Heart right ventricle (tissue), 16 donors: ENCODE data around the gene ADCY2. TPM values are rescaled to one million over a fixed set of nuclear protein-coding genes. Genes with fewer than 3 reads are reported as not detected.

Experiments
- ATAC-seq, 8 donors: fragments of 200-7000 bp; cut with Tn5 transposase; one replicate each; pipeline ENCODE4 v1.9.1; 2020; ENCODE audit warnings: mild to moderate bottlenecking in 8 of 8, moderate library complexity in 8 of 8, moderate number of reproducible peaks in 1 of 8
- DNase-seq, 2 donors: peaks; one replicate each; pipeline ENCODE4 v3.0.0-alpha.2; 2020
- H3K27ac ChIP-seq, 10 donors: fragments of 200-600 bp; sonication (generic) in 2 of 10; one replicate each; pipeline versions ENCODE4 v1.5.0 to v1.8.0; 2020 to 2022; ENCODE audit warnings: mild to moderate bottlenecking in 3 of 10
- H3K27me3 ChIP-seq, 7 donors: fragments of 200-600 bp; one replicate each; pipeline ENCODE4 v1.8.0; 2021 to 2022; ENCODE audit warnings: mild to moderate bottlenecking in 2 of 7
- H3K36me3 ChIP-seq, 9 donors: fragments of 200-600 bp; sonication (generic) in 1 of 9; one replicate each; pipeline versions ENCODE4 v1.5.0 to v1.8.0; 2020 to 2022; ENCODE audit warnings: mild to moderate bottlenecking in 2 of 9
- H3K4me1 ChIP-seq, 9 donors: fragments of 200-600 bp; sonication (generic) in 1 of 9; one replicate each; pipeline versions ENCODE4 v1.5.0 to v1.8.0; 2020 to 2022; ENCODE audit warnings: mild to moderate bottlenecking in 4 of 9
- H3K4me3 ChIP-seq, 10 donors: fragments of 200-600 bp; sonication (generic) in 2 of 10; one replicate each; pipeline versions ENCODE4 v1.5.0 to v1.8.0; 2020 to 2022; ENCODE audit warnings: mild to moderate bottlenecking in 7 of 10, moderate library complexity in 2 of 10
- H3K9me3 ChIP-seq, 11 donors: fragments of 200-600 bp in 10 of 11; sonication (generic) in 2 of 11; one replicate each; pipeline versions ENCODE4 v1.5.0 to v1.8.0; 2013 to 2022; ENCODE audit warnings: mild to moderate bottlenecking in 2 of 11, control low read depth in 1 of 11, moderate library complexity in 1 of 11
- CTCF ChIP-seq, 9 donors: fragments of 200-600 bp; sonication (generic) in 2 of 9; IDR thresholded peaks; one replicate each; pipeline versions ENCODE4 v1.5.0 to v1.8.0; 2021 to 2022; ENCODE audit warnings: antibody characterized with exemption in 9 of 9, mild to moderate bottlenecking in 5 of 9, moderate library complexity in 1 of 9
- WGBS, 2 donors: extraction: QIAGEN DNeasy Blood & Tissue Kit; methylation state at CpG; one replicate each; pipeline ENCODE4 v1.1.7; 2013; ENCODE audit warnings: inconsistent platforms in 1 of 2; 5-methylcytosine and 5-hydroxymethylcytosine counted together
- intact Hi-C, 10 donors: fragments of 100-400 bp; cut with DNase I; formaldehyde crosslinking; loops; one replicate each; pipeline versions ENCODE4 v1.11.1 to v1.14.2; 2022
- polyA plus RNA-seq, 2 donors: library from polyadenylated mRNA; stranded (reverse); fragments of 200-250 nt; gene quantifications; one replicate each; pipeline ENCODE4 v1.2.3, GENCODE V29; 2013
- total RNA-seq, 10 donors: library from RNA; stranded (reverse); fragmentation: NEBNext Ultra II Directional in 3 of 10; extraction: Animal tissue kit (Norgen Biotek cat#: 25700) in 3 of 10; gene quantifications; one replicate each; pipeline versions ENCODE4 v1.2.1 to v1.2.4, GENCODE V29; 2021 to 2023
- donor health status: Arrhythmogenic right ventricular cardiomyopathy.
- donor health status: ischemic (EF 13 %, LVEDD 7.1; RV severe dilation, severe dysfunction).
- donor health status: healthy with polysubstance abuse.
- donor health status: DM: no; HTN: yes; CAD: no.
- donor health status: DM: no; HTN: no; CAD: no.
- donor health status: ischemic (EF 25% LVEDD 6.9; RV normal size, moderate dysfunction).
- donor health status: ischemic (EF 25% LVEDD 5.7; RV mildly dilated, moderate dysfunction).
- donor health status: healthy.
- donor health status: DM: yes; HTN: yes; CAD: no.
- donor health status: Ischemic cardiomyopathy.
- donor health status: ischemic (EF 35%, LVEDD 5.7; RV mildly dilated, moderate dysfunction).
- donor health status: nonischemic (EF 11% LVEDD 7.7; RV severe dilation, severe dysfunction).
- donor health status: DM: yes; HTN: yes; CAD: no.
- donor health status: PGD.
- donor health status: ischemic (EF 29% LVEDD 5.4; RV normal size, mild dysfunction).
- donor health status: nonischemic (EF 23%, LVEDD 6.1; RV moderate dilation, normal function).

Gene ADCY2
- total and polyA plus RNA-seq, 12 donors, result 0.04 to 0.90 (median 0.17) TPM

GRCh38 chr5:7415123-7415522 is 19.2 kb downstream of the ADCY2 start:
- no peak for TF ChIP-seq CTCF (IDR thresholded peaks at IDR 0.05)
- Histone ChIP-seq H3K4me3 (no peak overlapping the region), H3K9me3 (no peaks in the 10 kb centered on the region), H3K27me3 (peaks cover 0 to 11% (median 8%) of the 10 kb centered on the region in 7 donors), H3K4me1 (no peaks in the 10 kb centered on the region), H3K27ac (no peak overlapping the region), H3K36me3 (no peaks in the 10 kb centered on the region)
- WGBS, 2 donors, result 67 to 68% methylated on average over 7 of the region's 7 CpGs
- intact Hi-C loops, result no loop called here
- DNase-seq (no peak), ATAC-seq (no peak)

DNA sequence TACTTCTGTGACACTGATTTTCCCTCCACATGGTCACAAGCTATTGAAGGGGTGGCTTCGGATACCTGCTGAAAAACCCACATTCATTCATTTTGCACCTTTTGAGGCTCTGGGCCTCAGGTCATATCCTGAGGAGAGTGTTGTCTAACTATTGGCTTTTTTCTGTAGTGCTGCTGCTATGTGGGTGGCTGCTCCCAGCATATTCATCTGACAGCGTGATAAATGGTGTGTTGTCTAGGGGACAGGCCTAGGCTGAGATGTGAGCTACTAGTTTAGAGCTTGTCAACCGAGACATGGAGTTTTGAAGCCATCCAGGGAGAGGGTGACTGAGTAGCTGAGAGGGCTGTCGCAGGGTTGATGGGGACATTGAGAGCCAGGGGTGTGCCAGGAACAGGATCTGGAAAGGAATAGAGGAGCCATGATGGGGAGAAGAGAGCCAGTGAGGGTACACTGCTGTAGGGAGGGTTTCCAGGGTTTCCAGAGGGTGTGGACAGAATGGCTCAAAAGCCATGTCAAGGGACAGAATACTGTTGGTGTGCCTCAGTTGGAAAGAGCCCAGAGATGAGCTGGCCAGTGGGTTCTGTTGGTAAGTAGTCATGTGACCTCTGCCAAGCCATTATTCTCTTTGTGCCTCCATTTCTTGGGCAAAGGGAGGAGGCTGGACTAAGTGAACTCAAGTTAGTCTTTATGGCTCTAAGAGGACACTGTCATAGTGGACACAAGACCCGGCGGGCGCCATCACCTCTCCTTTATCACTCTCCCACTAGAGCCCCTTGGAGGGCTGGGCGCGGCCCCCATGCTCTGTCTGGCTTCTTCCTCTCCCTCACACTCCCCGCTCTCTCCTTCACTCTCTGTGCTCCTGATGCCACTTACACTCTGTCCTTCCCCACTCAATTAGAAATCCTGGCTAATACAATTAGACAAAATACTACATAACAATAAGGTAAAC is 19.9 kb downstream of the ADCY2 start:
- H3K9me3 ChIP-seq, result no peaks in the 10 kb centered on the region
- H3K36me3 ChIP-seq, result no peaks in the 10 kb centered on the region
- intact Hi-C loops, result no loop called here
- DNase-seq, result no peak
- H3K4me3 ChIP-seq, result no peak overlapping the region
- WGBS, 2 donors, result 86 to 87% methylated on average over 10 of the region's 10 CpGs
- no peak overlapping the region for H3K27ac ChIP-seq
- no peak for ATAC-seq
- H3K4me1 ChIP-seq, result no peaks in the 10 kb centered on the region
- TF ChIP-seq CTCF (IDR thresholded peaks at IDR 0.05), result no peak
- peaks cover 0 to 16% (median 13%) of the 10 kb centered on the region in 7 donors for H3K27me3 ChIP-seq

- DNase-seq (no peak), ATAC-seq (no peak)
- intact Hi-C loops, result no loop called here
- H3K27me3 ChIP-seq, result peaks cover 0 to 36% (median 13%) of the 10 kb centered on the region in 7 donors
- H3K4me3 ChIP-seq, result no peak overlapping the region
- H3K27ac ChIP-seq, result no peak overlapping the region
- no peaks in the 10 kb centered on the region for H3K36me3 ChIP-seq
- no peak for TF ChIP-seq CTCF (IDR thresholded peaks at IDR 0.05)
- H3K9me3 ChIP-seq, result no peaks in the 10 kb centered on the region
- H3K4me1 ChIP-seq, result no peaks in the 10 kb centered on the region
- 87 to 93% methylated on average over 3 of the region's 3 CpGs for WGBS, 2 donors
Measured at GRCh38 chr5:7418276-7418675, 22.3 kb downstream of the ADCY2 start.

DNA sequence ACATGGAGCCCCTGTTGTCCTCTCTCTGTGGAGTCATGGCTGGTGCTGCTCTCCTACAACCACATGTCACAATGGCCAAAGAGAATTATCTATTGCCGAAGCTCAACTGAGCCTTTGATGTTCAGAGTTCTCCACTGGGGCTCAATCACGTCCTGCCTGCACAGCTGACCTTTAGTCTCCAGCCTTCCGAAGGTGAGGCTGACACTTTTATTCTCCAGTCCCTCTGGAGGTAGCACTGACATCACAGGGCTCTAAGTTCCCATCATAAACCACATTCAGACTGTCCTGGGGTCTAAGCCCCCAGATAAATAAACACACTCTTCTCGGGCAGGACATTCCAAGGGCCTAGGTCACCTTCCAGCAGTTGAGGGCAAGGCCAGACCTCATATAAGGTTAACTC is 23.4 kb downstream of the ADCY2 start:
- H3K4me3 ChIP-seq, result no peak overlapping the region
- intact Hi-C loops, result no loop called here
- ATAC-seq, result no peak
- peaks cover 0 to 37% (median 13%) of the 10 kb centered on the region in 7 donors for H3K27me3 ChIP-seq
- H3K9me3 ChIP-seq, result no peaks in the 10 kb centered on the region
- H3K27ac ChIP-seq, result no peak overlapping the region
- WGBS, 2 donors, result 55 to 56% methylated on average over 4 of the region's 4 CpGs
- H3K4me1 ChIP-seq, result no peaks in the 10 kb centered on the region
- H3K36me3 ChIP-seq, result no peaks in the 10 kb centered on the region
- no peak for TF ChIP-seq CTCF (IDR thresholded peaks at IDR 0.05)
- DNase-seq, result no peak
